SK-N-SH (cell line): ENCODE measurements around the gene CALN1.

Experiments used
- CTCF ChIP-seq: fragments of 200-600 bp; sonication (generic); IDR thresholded peaks from 2 replicates; pipeline ENCODE4 v1.6.1; 2017; ENCODE audit warnings: antibody characterized with exemption, mild to moderate bottlenecking, moderate library complexity
- EZH2phosphoT487 ChIP-seq: fragments of 200-600 bp; sonication (generic); IDR thresholded peaks from 2 replicates; pipeline ENCODE4 v1.6.1; 2017; ENCODE audit warnings: low read depth, mixed run types, mild to moderate bottlenecking, antibody characterized with exemption, moderate library complexity, borderline replicate concordance
- GABPA ChIP-seq: IDR thresholded peaks from 2 replicates; pipeline ENCODE4 v1.4.0; 2012; ENCODE audit warnings: low read depth, mild to moderate bottlenecking
- IRF3 ChIP-seq: fragments of 150-350 bp; IDR thresholded peaks from 2 replicates; pipeline ENCODE4 v1.6.1; 2016; ENCODE audit warnings: mild to moderate bottlenecking, low read depth, low read length
- NRF1 ChIP-seq: IDR thresholded peaks from 2 replicates; pipeline ENCODE4 v1.6.1; 2012; ENCODE audit warnings: low read depth, mild to moderate bottlenecking, low read length
- POLR2AphosphoS5 ChIP-seq: IDR thresholded peaks from 2 replicates; pipeline ENCODE4 v1.6.1; 2012; ENCODE audit warnings: low read depth, low read length
- RCOR1 ChIP-seq: fragments of 150-350 bp; IDR thresholded peaks from 2 replicates; pipeline ENCODE4 v1.6.1; 2017; ENCODE audit warnings: antibody characterized with exemption, low read length
- REST ChIP-seq: IDR thresholded peaks from 2 replicates; pipeline ENCODE4 v1.6.1; 2012; ENCODE audit warnings: mild to moderate bottlenecking, low read depth, low read length, moderate library complexity
- RXRA ChIP-seq: IDR thresholded peaks from 2 replicates; pipeline ENCODE4 v1.4.0; 2012; ENCODE audit warnings: low read depth, mild to moderate bottlenecking, borderline replicate concordance
- TAF1 ChIP-seq: IDR thresholded peaks from 2 replicates; pipeline ENCODE4 v1.6.1; 2012; ENCODE audit warnings: low read depth, mild to moderate bottlenecking, low read length, moderate library complexity, borderline replicate concordance
- USF2 ChIP-seq: fragments of 150-350 bp; IDR thresholded peaks from 2 replicates; pipeline ENCODE4 v1.6.1; 2017; ENCODE audit warnings: antibody characterized with exemption, low read length, low read depth, borderline replicate concordance
- ZBTB33 ChIP-seq: IDR thresholded peaks from 2 replicates; pipeline ENCODE4 v1.4.0; 2012; ENCODE audit warnings: low read depth, borderline replicate concordance

GRCh38 chr7:72063330-72063729 is 348.8 kb downstream of the CALN1 start:
- no peak for TF ChIP-seq GABPA
- TF ChIP-seq TAF1 = no peak
- TF ChIP-seq CTCF = no peak
- TF ChIP-seq USF2 = no peak
- no peak for TF ChIP-seq REST
- TF ChIP-seq NRF1 = no peak
- no peak for TF ChIP-seq ZBTB33
- no peak for TF ChIP-seq POLR2AphosphoS5
- TF ChIP-seq EZH2phosphoT487 = no peak
- no peak for TF ChIP-seq RCOR1
- no peak for TF ChIP-seq RXRA
- TF ChIP-seq IRF3 = no peak
